NCI-H1694 treated with DMSO at 0.1 percent for 48 hours (cell line): ENCODE measurements around the gene ANTXRL.
"Not testable (repeated sequence)": the region's sequence is repeated elsewhere in the genome, so short reads cannot be mapped to it uniquely, and the experiment has no call there.

ENCODE experiments used
- DNase-seq: peaks from one replicate; lab custom pipeline; 2025; lab: John Stamatoyannopoulos, UW

The ANTXRL gene

DNA sequence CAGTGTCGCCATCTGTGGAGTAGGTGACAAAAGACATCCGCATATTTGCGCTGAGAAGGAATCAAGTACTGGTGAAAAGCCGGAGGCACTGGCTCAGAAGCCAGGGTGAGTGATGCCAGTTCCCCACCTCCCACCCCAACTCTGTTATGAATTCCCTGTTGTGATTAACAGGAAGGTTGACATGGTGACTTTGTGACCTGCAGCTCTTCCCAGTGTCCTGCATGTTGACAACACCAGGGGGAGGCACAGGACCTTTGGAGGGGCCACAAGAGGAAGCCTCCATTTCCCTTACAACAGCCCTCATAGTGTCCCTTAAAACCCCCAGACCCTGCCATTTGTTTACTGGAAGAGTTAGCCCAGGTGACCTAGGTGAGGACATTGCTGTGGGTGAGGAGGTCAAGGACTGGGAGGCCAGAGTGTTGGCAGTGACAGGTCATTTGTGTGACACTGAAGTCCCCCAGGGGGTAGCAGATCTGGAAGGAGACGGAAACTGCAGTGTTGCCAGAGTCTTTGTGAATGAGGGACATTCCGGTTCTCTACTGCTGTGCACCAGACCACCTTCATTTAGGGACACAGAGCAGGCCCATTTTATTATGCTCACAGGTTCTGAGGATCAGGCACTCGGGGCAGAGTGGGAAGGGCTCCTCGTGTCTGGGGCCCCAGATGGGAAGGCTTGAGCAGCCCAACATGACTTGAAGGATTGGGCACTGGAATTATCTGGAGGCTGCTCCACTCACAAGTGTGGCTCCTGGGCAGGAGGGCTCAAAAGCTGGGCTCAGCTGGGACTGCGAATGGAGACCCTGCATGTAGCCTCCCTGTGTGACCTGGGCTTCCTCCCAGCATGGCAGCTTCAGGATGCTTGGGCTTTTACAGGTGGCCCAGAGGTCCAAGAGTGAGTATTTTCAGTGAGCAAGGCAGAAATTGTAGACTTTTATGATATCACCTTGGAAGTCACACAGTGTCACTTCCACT lies 13.0 kb upstream of the ANTXRL start:
- DNase-seq: no peak

- DNase-seq: no peak
These were observed 9.0 kb upstream of the ANTXRL start for GRCh38 chr10:46277840-46278239.

DNA sequence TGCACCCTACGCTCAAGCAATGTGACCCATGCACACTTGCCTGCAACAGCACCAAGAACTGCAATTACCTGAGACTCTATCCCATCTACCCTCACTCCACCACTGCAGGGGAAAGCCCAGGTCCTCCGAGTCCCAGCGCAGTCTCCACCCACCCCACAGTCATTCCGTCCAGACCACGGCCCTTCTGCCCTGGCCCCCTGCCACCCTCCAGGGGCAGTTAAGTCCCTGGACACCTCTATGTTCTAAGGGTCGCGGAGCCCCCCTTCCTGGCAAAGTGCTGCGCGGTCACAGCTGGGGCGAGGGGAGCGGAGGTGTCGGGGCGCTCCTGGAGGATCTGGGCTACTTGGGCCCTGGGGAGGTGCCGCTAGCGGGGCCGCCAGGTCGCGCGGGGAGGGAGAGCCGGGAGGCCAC lies 4.4 kb upstream of the ANTXRL start:
- not testable (repeated sequence) for DNase-seq

GRCh38 chr10:46282842-46283574 lies 3.8 kb upstream of the ANTXRL start:
- DNase-seq: no peak

DNA sequence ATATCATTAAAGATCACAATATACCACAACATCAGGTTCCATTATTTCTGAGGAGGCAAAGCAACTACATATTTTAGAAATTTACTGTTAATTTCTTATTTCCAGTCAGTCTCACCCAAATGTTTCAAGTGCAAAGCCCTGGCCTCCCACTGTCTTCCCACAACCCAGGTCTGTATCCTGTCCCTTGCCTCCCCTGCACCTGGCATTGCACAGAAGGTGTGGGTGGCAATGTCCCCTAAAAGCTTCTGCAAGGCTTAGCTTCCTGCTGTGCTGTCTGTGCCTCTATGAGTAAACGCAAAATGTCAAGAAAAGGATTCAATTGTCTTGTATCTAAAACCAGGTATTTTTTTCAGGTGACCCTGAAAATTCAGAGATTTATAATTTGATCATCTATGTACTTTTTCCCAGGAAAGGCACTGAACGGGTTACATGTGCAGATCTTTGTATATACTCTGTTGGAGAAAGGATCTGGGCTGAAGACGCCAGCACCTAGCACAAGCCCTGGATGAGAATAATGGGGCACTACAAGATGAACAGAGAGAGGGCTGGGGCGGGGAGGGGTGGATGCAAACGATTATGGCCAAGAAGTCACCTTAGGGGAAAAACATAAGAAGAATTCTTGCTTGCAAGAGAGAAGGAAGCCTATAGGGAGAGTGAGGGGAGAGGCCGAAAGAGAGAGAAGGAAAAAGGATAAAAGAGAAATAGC lies 3.1 kb upstream of the ANTXRL start:
- no peak for DNase-seq

DNA sequence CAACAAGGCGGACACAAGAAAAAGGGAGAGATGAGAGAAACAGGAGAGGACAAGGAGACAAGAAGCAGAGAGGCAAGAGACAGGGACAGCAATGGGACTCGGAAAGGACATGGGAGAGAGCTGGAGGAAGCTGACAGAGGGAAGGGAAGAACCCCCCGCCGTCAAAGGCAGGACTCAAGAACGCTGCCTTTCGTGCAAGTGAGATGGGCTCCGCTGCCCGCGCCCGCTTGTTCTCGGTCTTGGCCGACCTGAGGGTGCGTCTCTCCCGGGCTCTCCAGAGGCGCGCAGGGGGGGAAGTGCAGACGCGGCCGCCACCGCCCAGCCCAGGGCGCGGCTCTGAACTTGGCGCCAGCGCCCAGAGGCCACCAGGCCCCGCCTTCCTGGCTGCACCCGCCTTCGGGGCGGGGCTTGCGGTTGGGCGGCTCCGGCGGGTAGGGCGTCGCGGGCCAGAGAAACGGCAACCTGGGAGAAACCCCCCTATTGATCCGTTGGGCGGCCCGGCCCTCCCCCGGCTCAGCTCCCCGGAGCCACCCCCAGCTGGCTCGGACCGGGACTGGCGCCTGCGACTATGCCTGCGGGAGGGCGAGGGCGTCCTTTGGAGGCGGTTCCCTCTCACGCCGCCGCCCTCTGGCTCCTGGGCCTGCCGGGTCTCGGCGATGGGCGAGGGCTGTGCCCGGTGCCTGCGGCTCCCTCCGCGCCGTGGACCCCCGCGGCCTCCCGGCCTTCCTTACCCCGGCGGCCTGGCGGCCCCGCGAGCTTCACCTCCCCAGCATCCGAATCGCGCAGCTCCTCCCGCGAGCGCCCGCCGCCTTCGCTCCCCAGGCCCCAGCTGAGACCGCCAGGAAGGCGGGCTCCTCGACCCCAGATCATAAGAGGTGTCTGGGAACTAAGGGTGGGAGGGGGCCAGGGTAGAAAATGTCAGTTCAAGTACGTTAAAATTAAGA lies 2.2 kb upstream of the ANTXRL start:
- peak; percentile 83 for DNase-seq

DNA sequence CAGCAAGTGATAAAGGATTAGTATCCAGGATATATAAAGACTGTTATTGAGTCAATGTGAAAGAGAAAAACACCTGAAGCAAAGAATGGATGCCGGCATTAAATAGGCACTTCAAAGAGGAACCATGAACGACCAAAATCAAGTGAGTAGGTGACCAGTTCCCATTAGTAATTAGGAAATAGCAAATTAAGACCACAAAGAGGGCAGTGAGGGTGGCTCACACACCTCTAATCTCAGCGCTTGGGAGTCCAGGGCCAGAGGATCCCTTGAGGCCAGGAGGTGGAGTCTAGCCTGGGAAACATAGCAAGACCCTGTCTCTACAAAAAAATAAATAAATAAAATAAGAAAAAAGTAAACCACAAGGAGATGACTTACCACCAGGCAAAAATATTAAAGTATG lies 1.5 kb upstream of the ANTXRL start:
- DNase-seq: no peak

GRCh38 chr10:46285966-46286620 lies 704 bp upstream of the ANTXRL start:
- DNase-seq: no peak

DNA sequence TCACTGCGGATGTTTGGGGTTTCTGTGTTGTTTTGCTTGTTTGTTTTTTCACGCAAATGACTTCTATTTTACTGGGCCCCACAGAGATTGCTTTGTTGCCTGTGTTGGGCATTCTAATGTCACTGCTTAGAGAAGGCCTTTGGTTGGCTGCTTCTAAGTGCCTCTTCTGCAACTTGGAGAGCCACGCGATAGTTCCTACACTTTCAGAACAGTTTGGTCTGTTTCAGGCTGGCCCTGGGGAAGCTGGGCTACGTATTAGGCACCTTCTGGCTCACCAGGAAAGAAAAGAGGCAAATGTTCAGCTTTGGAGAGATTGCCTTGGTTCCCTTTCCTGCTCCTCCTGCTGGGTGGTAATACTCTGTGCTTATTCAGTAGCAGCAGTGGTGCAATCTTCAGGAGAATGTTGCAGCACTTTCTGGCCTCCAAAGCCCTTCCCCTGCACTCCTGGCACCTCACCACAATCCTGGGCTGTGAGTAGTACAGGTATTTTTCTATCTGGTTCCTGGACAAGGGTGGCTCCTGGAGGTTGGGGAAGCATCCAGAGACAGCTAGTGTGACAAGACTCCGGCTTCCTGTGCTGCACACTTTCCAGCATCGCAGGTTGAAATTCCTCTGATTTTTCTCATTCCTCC lies 1.2 kb downstream of the ANTXRL start:
- DNase-seq: no peak

- DNase-seq: no peak
These were observed 1.9 kb downstream of the ANTXRL start for GRCh38 chr10:46288601-46289206.

- no peak for DNase-seq
These were observed 2.5 kb downstream of the ANTXRL start for GRCh38 chr10:46289209-46289810.

- DNase-seq: no peak
These were observed 3.5 kb downstream of the ANTXRL start for GRCh38 chr10:46290101-46290886.

GRCh38 chr10:46291817-46292572 lies 5.2 kb downstream of the ANTXRL start:
- DNase-seq: no peak

GRCh38 chr10:46292573-46293023 lies 5.8 kb downstream of the ANTXRL start:
- no peak for DNase-seq

DNA sequence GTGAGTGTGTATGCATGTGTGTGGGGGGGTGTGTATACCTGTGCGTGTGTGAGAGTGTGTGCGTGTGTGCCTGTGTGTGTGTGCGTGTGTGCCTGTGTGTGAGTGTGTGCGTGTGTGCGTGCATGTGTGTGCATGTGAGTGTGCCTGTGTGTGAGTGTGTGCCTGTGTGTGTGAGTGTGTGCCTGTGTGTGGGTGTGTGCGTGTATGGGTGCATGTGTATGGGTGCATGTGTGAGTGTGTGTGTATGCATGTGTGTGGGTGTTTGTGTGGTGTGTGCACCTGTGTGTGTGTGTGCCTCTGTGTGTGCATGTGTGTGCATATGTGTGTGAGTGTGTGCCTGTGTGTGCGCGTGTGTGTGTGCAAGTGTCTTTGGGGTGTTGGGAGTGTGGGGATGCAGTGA lies 6.4 kb downstream of the ANTXRL start:
- DNase-seq: no peak

- no peak for DNase-seq
These were observed 7.2 kb downstream of the ANTXRL start for GRCh38 chr10:46293832-46294640.

GRCh38 chr10:46294641-46295220 lies 7.9 kb downstream of the ANTXRL start:
- no peak for DNase-seq
